Measurements from ENCODE around the gene CACNG7. TPM values are rescaled to one million over a fixed set of nuclear protein-coding genes. Genes with fewer than 3 reads are reported as not detected.
"Not testable (repeated sequence)": the region's sequence is repeated elsewhere in the genome, so short reads cannot be mapped to it uniquely, and the experiment has no call there.

Gene CACNG7
- total and polyA plus RNA-seq, 3 experiments from 2014 or later, result not detected

DNA sequence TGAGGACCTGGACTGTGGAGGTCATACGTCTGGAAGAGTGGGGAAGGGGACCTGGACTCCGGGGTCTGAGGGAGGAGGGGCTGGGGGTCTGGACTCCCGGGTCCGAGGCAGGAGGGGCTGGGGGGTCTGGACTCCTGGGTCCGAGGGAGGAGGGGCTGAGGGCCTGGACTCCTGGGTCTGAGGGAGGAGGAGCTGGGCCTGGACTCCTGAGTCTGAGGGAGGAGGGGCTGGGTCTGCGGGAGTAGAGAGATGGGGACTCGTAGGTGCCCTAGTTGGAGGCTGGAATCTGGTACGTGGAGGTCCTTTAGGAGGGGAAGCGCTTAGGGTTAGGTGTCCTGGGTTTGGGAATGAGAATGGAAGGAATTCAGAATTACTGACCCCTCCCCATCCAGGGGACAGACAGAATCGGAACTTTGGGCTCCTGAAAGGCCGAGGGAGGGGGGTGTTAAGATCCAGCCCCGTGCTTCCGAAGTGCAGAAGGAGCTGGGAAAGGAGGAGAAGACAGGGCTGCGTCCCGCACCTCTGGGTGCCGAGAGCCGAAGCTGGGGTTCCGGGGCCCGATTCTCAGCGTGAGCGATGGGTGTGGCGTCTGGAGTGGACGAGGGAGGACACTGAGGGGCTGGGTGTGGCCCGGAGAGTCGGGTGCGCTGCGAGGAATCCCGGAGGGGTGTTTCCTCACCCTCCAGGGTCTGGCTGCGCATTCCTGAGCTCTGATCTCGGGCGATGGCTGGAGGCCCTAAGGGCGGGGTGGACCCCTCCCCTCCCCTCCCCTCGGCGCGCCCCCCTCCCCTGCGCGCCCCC is 40.8 kb upstream of the CACNG7 start:
- H3K4me1 Mint-ChIP-seq, result peaks cover 33 to 51% (median 38%) of the 10 kb centered on the region in 3 donors
- Histone ChIP-seq H3K36me3 (ENCODE audit: insufficient read depth, low read length) (no peaks in the 10 kb centered on the region), H3K27me3 (ENCODE audit: insufficient read depth, low read length, poor library complexity, severe bottlenecking) (no peaks in the 10 kb centered on the region), H3K4me1 (ENCODE audit: insufficient read depth, low read length) (peaks cover 32% of the 10 kb centered on the region), H3K4me3 (ENCODE audit: low read length) (peak overlapping the region; percentile 94), H3K27ac (ENCODE audit: low read depth, low read length) (peak overlapping the region; percentile 97), H3K9me3 (ENCODE audit: low read length) (no peaks in the 10 kb centered on the region)
- peaks cover 0 to 20% of the 10 kb centered on the region in 2 donors for H3K27me3 Mint-ChIP-seq
- H3K9me3 Mint-ChIP-seq, result peaks cover 0 to 2% (median 0%) of the 10 kb centered on the region in 5 donors
- peak overlapping the region; percentile 99 to 100 (median 100) for H3K27ac Mint-ChIP-seq
- peaks cover 0 to 34% (median 5%) of the 10 kb centered on the region in 3 donors for H3K36me3 Mint-ChIP-seq
- DNase-seq, result peak; percentile 35 to 76 (median 53)
- CTCF ChIA-PET, result interaction anchor here (1.0 to 3.7 kb wide), 7 partner anchors 8 to 75 kb away, joined by 3 to 29 read pairs (median 6); partner anchors contain the start of gene PRKCG
- peak overlapping the region; percentile 95 to 99 (median 98) for H3K4me3 Mint-ChIP-seq
- POLR2A ChIA-PET, result interaction anchor here (1.0 to 2.6 kb wide), 7 partner anchors 8 to 595 kb away, joined by 3 to 14 read pairs (median 4); partner anchors contain the start of genes CNOT3, LENG9, MBOAT7 and PRPF31

DNA sequence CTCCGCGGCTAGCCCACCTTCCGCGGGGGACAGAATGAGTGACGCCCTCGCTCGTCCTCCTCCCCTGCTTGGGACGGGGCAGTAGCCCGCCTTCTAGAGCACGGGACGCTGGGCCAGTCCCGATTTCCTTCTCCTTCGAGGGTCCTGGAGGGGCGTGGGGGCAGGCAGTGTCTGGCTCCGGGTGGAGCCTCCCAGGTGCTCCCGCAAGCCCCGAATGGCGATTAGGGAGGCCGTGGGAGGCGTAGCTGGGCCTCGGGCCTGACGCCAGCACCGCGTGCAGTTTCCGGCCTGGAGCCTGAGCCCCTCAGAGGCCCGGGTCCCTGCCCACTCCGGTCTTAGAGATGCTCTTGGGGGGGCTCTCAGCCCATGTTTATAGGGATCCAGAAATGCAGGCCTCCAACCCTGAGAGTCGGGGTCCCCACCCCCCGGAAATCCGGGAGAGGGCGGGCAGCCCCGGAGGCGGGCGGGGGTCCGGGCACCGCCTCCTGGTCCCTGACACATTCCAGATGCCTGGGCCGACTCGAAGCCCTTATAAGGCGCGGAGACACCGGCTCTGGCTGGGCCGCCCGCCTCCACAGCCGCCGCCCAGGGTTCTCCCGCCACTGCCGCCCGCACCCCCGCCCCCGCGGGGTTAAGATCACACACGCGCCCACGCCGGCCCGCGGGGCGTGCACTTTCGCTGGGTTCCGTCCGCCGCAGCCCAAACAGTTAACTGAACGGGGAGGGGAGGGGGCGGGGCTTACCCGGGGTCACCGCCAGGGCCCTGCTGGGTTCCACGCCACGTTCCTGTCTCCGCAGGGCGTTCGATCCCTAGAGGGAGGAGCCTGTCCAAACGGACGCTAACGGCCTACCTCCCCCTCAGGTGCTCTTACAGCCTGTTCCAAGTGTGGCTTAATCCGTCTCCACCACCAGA is 39.9 kb upstream of the CACNG7 start:
- peaks cover 42 to 60% (median 46%) of the 10 kb centered on the region in 3 donors for H3K4me1 Mint-ChIP-seq
- H3K36me3 Mint-ChIP-seq, result peaks cover 8 to 42% (median 12%) of the 10 kb centered on the region in 3 donors
- Histone ChIP-seq H3K4me3 (ENCODE audit: low read length) (peak overlapping the region; percentile 94), H3K27ac (ENCODE audit: low read depth, low read length) (peak overlapping the region; percentile 97), H3K27me3 (ENCODE audit: insufficient read depth, low read length, poor library complexity, severe bottlenecking) (no peaks in the 10 kb centered on the region), H3K4me1 (ENCODE audit: insufficient read depth, low read length) (peaks cover 41% of the 10 kb centered on the region), H3K36me3 (ENCODE audit: insufficient read depth, low read length) (peaks cover 8% of the 10 kb centered on the region), H3K9me3 (ENCODE audit: low read length) (no peaks in the 10 kb centered on the region)
- H3K27ac Mint-ChIP-seq, result peak overlapping the region; percentile 92 to 100 (median 98)
- ChIA-PET POLR2A (interaction anchor here (2.6 kb wide), 1 partner anchor 10 kb away, joined by 14 read pairs; no protein-coding TSS in a partner anchor), CTCF (interaction anchor here (2.1 to 3.7 kb wide), 2 partner anchors 7 to 13 kb away, joined by 6 to 29 read pairs; partner anchors contain the start of gene PRKCG)
- peak overlapping the region; percentile 86 to 99 (median 97) for H3K4me3 Mint-ChIP-seq
- DNase-seq, result peak; percentile 88 to 93 (median 91)
- peaks cover 0 to 5% (median 0%) of the 10 kb centered on the region in 5 donors for H3K9me3 Mint-ChIP-seq
- H3K27me3 Mint-ChIP-seq, result peaks cover 0 to 24% of the 10 kb centered on the region in 2 donors

DNA sequence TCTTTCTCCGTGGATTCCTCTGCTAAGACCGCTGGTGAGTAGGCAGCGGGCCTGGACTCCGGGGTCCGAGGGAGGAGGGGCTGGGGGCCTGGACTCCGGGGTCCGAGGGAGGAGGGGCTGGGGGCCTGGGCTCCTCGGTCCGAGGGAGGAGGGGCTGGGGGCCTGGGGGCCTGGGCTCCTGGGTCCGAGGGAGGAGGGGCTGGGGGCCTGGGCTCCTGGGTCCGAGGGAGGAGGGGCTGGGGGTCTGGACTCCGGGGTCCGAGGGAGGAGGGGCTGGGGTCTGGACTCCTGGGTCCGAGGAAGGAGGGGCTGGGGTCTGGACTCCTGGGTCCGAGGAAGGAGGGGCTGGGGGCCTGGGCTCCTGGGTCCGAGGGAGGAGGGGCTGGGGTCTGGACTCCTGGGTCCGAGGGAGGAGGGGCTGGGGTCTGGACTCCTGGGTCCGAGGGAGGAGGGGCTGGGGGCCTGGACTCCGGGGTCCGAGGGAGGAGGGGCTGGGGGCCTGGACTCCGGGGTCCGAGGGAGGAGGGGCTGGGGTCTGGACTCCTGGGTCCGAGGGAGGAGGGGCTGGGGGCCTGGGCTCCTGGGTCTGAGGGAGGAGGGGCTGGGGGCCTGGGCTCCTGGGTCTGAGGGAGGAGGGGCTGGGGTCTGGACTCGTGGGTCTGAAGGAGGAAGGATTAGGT is 39.1 kb upstream of the CACNG7 start:
- Histone ChIP-seq H3K27ac (ENCODE audit: low read depth, low read length) (peak overlapping the region; percentile 97), H3K36me3 (ENCODE audit: insufficient read depth, low read length) (peaks cover 12% of the 10 kb centered on the region), H3K4me1 (ENCODE audit: insufficient read depth, low read length) (peaks cover 49% of the 10 kb centered on the region), H3K4me3 (ENCODE audit: low read length) (peak overlapping the region; percentile 94)
- not testable (repeated sequence) for H3K9me3 ChIP-seq (ENCODE audit: low read length); H3K27me3 ChIP-seq (ENCODE audit: insufficient read depth, low read length, poor library complexity, severe bottlenecking); H3K9me3 Mint-ChIP-seq
- Mint-ChIP-seq H3K4me3 (peak overlapping the region; percentile 86 to 99 (median 97)), H3K27me3 (peaks cover 0 to 26% of the 10 kb centered on the region in 2 donors), H3K36me3 (peaks cover 16 to 50% (median 16%) of the 10 kb centered on the region in 3 donors), H3K4me1 (peaks cover 50 to 68% (median 54%) of the 10 kb centered on the region in 3 donors), H3K27ac (peak overlapping the region; percentile 88 to 100 (median 96))
- CTCF ChIA-PET, result interaction anchor here (1.1 to 1.7 kb wide), 3 partner anchors 9 to 14 kb away, joined by 3 to 6 read pairs (median 3); partner anchors contain the start of gene PRKCG
- peak in 1 of 5 donors; percentile 51 for DNase-seq
- POLR2A ChIA-PET, result interaction anchor here (0.6 kb wide), 1 partner anchor 19 kb away, joined by 3 read pairs; no protein-coding TSS in a partner anchor

DNA sequence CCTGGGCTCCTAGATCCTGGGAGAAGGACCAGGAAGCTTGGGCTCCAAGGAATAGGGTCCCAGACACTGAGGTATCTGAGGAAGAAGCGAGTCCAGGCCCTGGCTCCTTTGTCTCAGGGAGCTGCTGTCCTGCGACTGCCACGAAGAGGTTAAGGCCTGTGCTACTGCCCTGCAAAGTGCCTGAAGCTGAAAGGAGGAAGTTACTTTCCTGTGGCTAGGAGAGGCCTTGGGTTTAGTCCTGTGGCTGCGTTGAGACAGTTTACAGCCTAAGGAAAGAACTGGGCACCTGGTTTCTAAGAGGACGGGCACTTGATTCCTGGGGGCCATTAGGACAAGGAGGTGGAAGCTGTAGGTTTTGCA is 38.6 kb upstream of the CACNG7 start:
- H3K36me3 Mint-ChIP-seq, result peaks cover 16 to 53% (median 17%) of the 10 kb centered on the region in 3 donors
- H3K36me3 ChIP-seq (ENCODE audit: insufficient read depth, low read length), result peaks cover 12% of the 10 kb centered on the region
- ChIA-PET POLR2A (interaction anchor here (0.6 kb wide), 1 partner anchor 19 kb away, joined by 3 read pairs; no protein-coding TSS in a partner anchor), CTCF (interaction anchor here (1.1 to 1.7 kb wide), 3 partner anchors 9 to 13 kb away, joined by 3 to 6 read pairs (median 3); partner anchors contain the start of gene PRKCG)
- peak overlapping the region; percentile 40 for H3K27ac ChIP-seq (ENCODE audit: low read depth, low read length)
- H3K9me3 Mint-ChIP-seq, result peaks cover 0 to 6% (median 0%) of the 10 kb centered on the region in 5 donors
- H3K4me3 Mint-ChIP-seq, result peak overlapping the region; percentile 57 to 89 (median 66)
- H3K27ac Mint-ChIP-seq, result peak overlapping the region in 7 of 8 donors; percentile 70 to 95 (median 84)
- peak overlapping the region; percentile 5 for H3K4me3 ChIP-seq (ENCODE audit: low read length)
- H3K27me3 Mint-ChIP-seq, result peaks cover 0 to 26% of the 10 kb centered on the region in 2 donors
- no peaks in the 10 kb centered on the region for H3K27me3 ChIP-seq (ENCODE audit: insufficient read depth, low read length, poor library complexity, severe bottlenecking)
- H3K4me1 Mint-ChIP-seq, result peaks cover 54 to 71% (median 58%) of the 10 kb centered on the region in 3 donors
- H3K9me3 ChIP-seq (ENCODE audit: low read length), result no peaks in the 10 kb centered on the region
- peak in 2 of 5 donors; percentile 24 to 30 for DNase-seq
- H3K4me1 ChIP-seq (ENCODE audit: insufficient read depth, low read length), result peaks cover 53% of the 10 kb centered on the region

DNA sequence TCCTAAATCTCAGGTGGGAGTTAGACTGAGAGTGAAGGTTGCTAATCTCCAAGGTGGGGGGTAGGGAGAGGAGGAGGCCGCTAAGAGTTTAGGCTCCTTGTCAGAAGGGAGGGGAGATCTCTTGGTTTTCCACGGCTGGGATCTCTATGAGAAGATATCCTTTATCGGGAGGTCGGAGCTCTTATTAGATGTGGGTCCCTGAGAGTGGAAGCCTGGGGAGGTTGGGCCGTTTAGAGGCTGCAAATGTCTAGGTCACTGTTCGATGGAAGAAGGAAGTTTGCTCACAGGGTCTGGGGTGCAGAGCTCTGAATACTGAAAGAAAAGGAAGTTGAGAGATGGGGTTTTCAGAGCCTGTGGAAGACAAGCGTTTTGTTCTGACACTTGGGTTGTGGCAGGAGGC is 37.6 kb upstream of the CACNG7 start:
- Mint-ChIP-seq H3K4me1 (peaks cover 56 to 71% (median 60%) of the 10 kb centered on the region in 3 donors), H3K27me3 (peaks cover 0 to 26% of the 10 kb centered on the region in 2 donors), H3K4me3 (peak overlapping the region; percentile 35 to 76 (median 66)), H3K27ac (peak overlapping the region in 7 of 8 donors; percentile 70 to 96 (median 86)), H3K9me3 (peaks cover 0 to 6% (median 0%) of the 10 kb centered on the region in 5 donors), H3K36me3 (peaks cover 19 to 60% (median 21%) of the 10 kb centered on the region in 3 donors)
- Histone ChIP-seq H3K9me3 (ENCODE audit: low read length) (no peaks in the 10 kb centered on the region), H3K27ac (ENCODE audit: low read depth, low read length) (peak overlapping the region; percentile 40), H3K36me3 (ENCODE audit: insufficient read depth, low read length) (peaks cover 12% of the 10 kb centered on the region), H3K4me3 (ENCODE audit: low read length) (no peak overlapping the region), H3K4me1 (ENCODE audit: insufficient read depth, low read length) (peaks cover 53% of the 10 kb centered on the region), H3K27me3 (ENCODE audit: insufficient read depth, low read length, poor library complexity, severe bottlenecking) (no peaks in the 10 kb centered on the region)
- CTCF ChIA-PET, result interaction anchor here (1.1 to 1.7 kb wide), 2 partner anchors 11 to 12 kb away, joined by 3 to 6 read pairs; partner anchors contain the start of gene PRKCG
- POLR2A ChIA-PET, result no interaction called here
- DNase-seq, result peak in 1 of 5 donors; percentile 43

DNA sequence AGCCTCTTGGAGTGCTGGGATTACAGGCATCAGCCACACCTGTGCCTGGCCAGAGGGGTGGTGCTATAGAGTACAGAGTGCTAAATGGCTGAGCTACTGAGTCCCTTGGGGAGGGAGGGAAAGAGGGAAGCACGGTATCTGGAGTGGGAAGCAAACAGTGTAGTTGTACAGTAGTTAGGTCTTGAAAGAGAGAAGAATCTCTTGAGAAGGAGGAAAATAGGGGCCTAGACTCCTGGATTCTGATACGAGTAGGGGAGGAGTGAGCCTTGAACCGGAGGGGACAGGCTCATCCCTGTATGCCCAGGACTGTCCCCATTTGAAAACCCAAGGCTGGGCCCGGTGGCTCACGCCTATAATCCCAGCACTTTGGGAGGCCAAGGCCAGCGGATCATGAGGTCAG is 36.3 kb upstream of the CACNG7 start:
- H3K27me3 Mint-ChIP-seq, result peaks cover 0 to 26% of the 10 kb centered on the region in 2 donors
- peaks cover 0 to 5% (median 0%) of the 10 kb centered on the region in 5 donors for H3K9me3 Mint-ChIP-seq
- Histone ChIP-seq H3K27ac (ENCODE audit: low read depth, low read length) (no peak overlapping the region), H3K36me3 (ENCODE audit: insufficient read depth, low read length) (peaks cover 12% of the 10 kb centered on the region), H3K4me3 (ENCODE audit: low read length) (no peak overlapping the region), H3K27me3 (ENCODE audit: insufficient read depth, low read length, poor library complexity, severe bottlenecking) (no peaks in the 10 kb centered on the region), H3K4me1 (ENCODE audit: insufficient read depth, low read length) (peaks cover 56% of the 10 kb centered on the region), H3K9me3 (ENCODE audit: low read length) (no peaks in the 10 kb centered on the region)
- peaks cover 19 to 64% (median 21%) of the 10 kb centered on the region in 3 donors for H3K36me3 Mint-ChIP-seq
- ChIA-PET POLR2A (interaction anchor here (0.8 kb wide), 1 partner anchor 9 kb away, joined by 3 read pairs; the partner anchor contains the start of gene PRKCG), CTCF (interaction anchor here (1.5 kb wide), 1 partner anchor 9 kb away, joined by 7 read pairs; the partner anchor contains the start of gene PRKCG)
- H3K27ac Mint-ChIP-seq, result peak overlapping the region in 6 of 8 donors; percentile 68 to 89 (median 82)
- peak overlapping the region in 6 of 7 donors; percentile 6 to 74 (median 52) for H3K4me3 Mint-ChIP-seq
- H3K4me1 Mint-ChIP-seq, result peaks cover 61 to 73% (median 66%) of the 10 kb centered on the region in 3 donors
- peak in 2 of 5 donors; percentile 23 to 26 for DNase-seq

All from CD8-positive, alpha-beta memory T cell (primary cell).